NCI-H510A (cell line): Measurements from ENCODE around the gene RGSL1.
"Not testable (repeated sequence)": the region's sequence is repeated elsewhere in the genome, so short reads cannot be mapped to it uniquely, and the experiment has no call there.

Experiments used
- DNase-seq: peaks from one replicate; lab custom pipeline; 2025; lab: John Stamatoyannopoulos, UW

Gene RGSL1

GRCh38 chr1:182446033-182446669 is 3.8 kb upstream of the RGSL1 start:
- DNase-seq, result peak; percentile 7

- not testable (repeated sequence) for DNase-seq
Observed at GRCh38 chr1:182447124-182447523, 2.8 kb upstream of the RGSL1 start.

GRCh38 chr1:182447660-182448059 is 2.3 kb upstream of the RGSL1 start:
- no peak for DNase-seq

GRCh38 chr1:182453631-182454030 is 3.7 kb downstream of the RGSL1 start:
- no peak for DNase-seq

GRCh38 chr1:182457844-182458243 is 7.9 kb downstream of the RGSL1 start:
- DNase-seq, result no peak

GRCh38 chr1:182459949-182460348 is 10.0 kb downstream of the RGSL1 start:
- no peak for DNase-seq

GRCh38 chr1:182460550-182460951 is 10.6 kb downstream of the RGSL1 start:
- no peak for DNase-seq

GRCh38 chr1:182473556-182473955 is 23.6 kb downstream of the RGSL1 start:
- DNase-seq, result no peak

GRCh38 chr1:182476625-182477024 is 26.7 kb downstream of the RGSL1 start:
- DNase-seq, result no peak

- no peak for DNase-seq
Observed at GRCh38 chr1:182478238-182478637, 28.3 kb downstream of the RGSL1 start.

GRCh38 chr1:182484067-182484466 is 34.1 kb downstream of the RGSL1 start:
- no peak for DNase-seq

GRCh38 chr1:182484531-182485257 is 34.7 kb downstream of the RGSL1 start:
- no peak for DNase-seq

- DNase-seq, result no peak
Observed at GRCh38 chr1:182485861-182486260, 35.9 kb downstream of the RGSL1 start.

- DNase-seq, result no peak
Observed at GRCh38 chr1:182488803-182489202, 38.9 kb downstream of the RGSL1 start.

GRCh38 chr1:182493063-182493462 is 43.1 kb downstream of the RGSL1 start:
- no peak for DNase-seq

GRCh38 chr1:182495002-182495401 is 45.1 kb downstream of the RGSL1 start:
- DNase-seq, result no peak

- no peak for DNase-seq
Observed at GRCh38 chr1:182495693-182496092, 45.7 kb downstream of the RGSL1 start.

GRCh38 chr1:182507685-182508084 is 57.7 kb downstream of the RGSL1 start:
- no peak for DNase-seq

GRCh38 chr1:182515556-182515955 is 65.6 kb downstream of the RGSL1 start:
- DNase-seq, result no peak

- no peak for DNase-seq
Observed at GRCh38 chr1:182520736-182521135, 70.8 kb downstream of the RGSL1 start.

GRCh38 chr1:182525342-182525741 is 75.4 kb downstream of the RGSL1 start:
- no peak for DNase-seq

- no peak for DNase-seq
Observed at GRCh38 chr1:182527680-182528079, 77.7 kb downstream of the RGSL1 start.

GRCh38 chr1:182528206-182528605 is 78.3 kb downstream of the RGSL1 start:
- DNase-seq, result not testable (repeated sequence)

GRCh38 chr1:182533896-182534295 is 84.0 kb downstream of the RGSL1 start:
- no peak for DNase-seq
